ENCODE measurements around the gene NR3C1. TPM values are rescaled to one million over a fixed set of nuclear protein-coding genes. Genes with fewer than 3 reads are reported as not detected.

NR3C1 gene
- total RNA-seq, 1 donor from 2014 or later: 46.7 TPM

- TF ChIP-seq POLR2AphosphoS5 (IDR thresholded peaks at IDR 0.05; ENCODE audit: insufficient read depth in 1 of 2, low read depth in 1 of 2) (no peak), POLR2A (IDR thresholded peaks at IDR 0.05) (no peak)
- TF ChIP-seq, protein P1, sequence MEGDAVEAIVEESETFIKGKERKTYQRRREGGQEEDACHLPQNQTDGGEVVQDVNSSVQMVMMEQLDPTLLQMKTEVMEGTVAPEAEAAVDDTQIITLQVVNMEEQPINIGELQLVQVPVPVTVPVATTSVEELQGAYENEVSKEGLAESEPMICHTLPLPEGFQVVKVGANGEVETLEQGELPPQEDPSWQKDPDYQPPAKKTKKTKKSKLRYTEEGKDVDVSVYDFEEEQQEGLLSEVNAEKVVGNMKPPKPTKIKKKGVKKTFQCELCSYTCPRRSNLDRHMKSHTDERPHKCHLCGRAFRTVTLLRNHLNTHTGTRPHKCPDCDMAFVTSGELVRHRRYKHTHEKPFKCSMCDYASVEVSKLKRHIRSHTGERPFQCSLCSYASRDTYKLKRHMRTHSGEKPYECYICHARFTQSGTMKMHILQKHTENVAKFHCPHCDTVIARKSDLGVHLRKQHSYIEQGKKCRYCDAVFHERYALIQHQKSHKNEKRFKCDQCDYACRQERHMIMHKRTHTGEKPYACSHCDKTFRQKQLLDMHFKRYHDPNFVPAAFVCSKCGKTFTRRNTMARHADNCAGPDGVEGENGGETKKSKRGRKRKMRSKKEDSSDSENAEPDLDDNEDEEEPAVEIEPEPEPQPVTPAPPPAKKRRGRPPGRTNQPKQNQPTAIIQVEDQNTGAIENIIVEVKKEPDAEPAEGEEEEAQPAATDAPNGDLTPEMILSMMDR (IDR thresholded peaks at IDR 0.05): no peak
- Histone ChIP-seq H3K36me3 (no peaks in the 10 kb centered on the region), H3K27me3 (no peaks in the 10 kb centered on the region), H3K9me3 (no peaks in the 10 kb centered on the region), H3K27ac (no peak overlapping the region), H3K4me1 (no peaks in the 10 kb centered on the region), H3K4me3 (no peak overlapping the region)
- intact Hi-C loops (cut with DNase I): no loop called here
- DNase-seq (ENCODE audit: extremely low spot score in 2 of 2): no peak
Observed at GRCh38 chr5:143259254-143259605, 144.3 kb downstream of the NR3C1 start.

- DNase-seq (ENCODE audit: extremely low spot score in 2 of 2): no peak
- no peaks in the 10 kb centered on the region for H3K9me3 ChIP-seq
- TF ChIP-seq, protein P1 (IDR thresholded peaks at IDR 0.05): no peak
- TF ChIP-seq POLR2A (IDR thresholded peaks at IDR 0.05) (no peak), POLR2AphosphoS5 (IDR thresholded peaks at IDR 0.05; ENCODE audit: insufficient read depth in 1 of 2, low read depth in 1 of 2) (no peak)
- intact Hi-C loops (cut with DNase I): no loop called here
- no peak overlapping the region for H3K4me3 ChIP-seq
- H3K4me1 ChIP-seq: no peaks in the 10 kb centered on the region
- H3K36me3 ChIP-seq: no peaks in the 10 kb centered on the region
- no peaks in the 10 kb centered on the region for H3K27me3 ChIP-seq
- no peak overlapping the region for H3K27ac ChIP-seq
Observed at GRCh38 chr5:143258559-143259253, 144.8 kb downstream of the NR3C1 start.

GRCh38 chr5:143254819-143255218, 148.7 kb downstream of the NR3C1 start:
- DNase-seq (ENCODE audit: extremely low spot score in 2 of 2): peak in 1 of 2 donors; percentile 40
- TF ChIP-seq POLR2A (IDR thresholded peaks at IDR 0.05): no peak
- TF ChIP-seq POLR2AphosphoS5 (IDR thresholded peaks at IDR 0.05; ENCODE audit: insufficient read depth in 1 of 2, low read depth in 1 of 2): no peak
- TF ChIP-seq, protein P1 (IDR thresholded peaks at IDR 0.05): no peak
- intact Hi-C loops (cut with DNase I): no loop called here
- H3K4me3 ChIP-seq: no peak overlapping the region
- H3K4me1 ChIP-seq: no peaks in the 10 kb centered on the region
- no peak overlapping the region for H3K27ac ChIP-seq
- H3K27me3 ChIP-seq: no peaks in the 10 kb centered on the region
- no peaks in the 10 kb centered on the region for H3K9me3 ChIP-seq
- no peaks in the 10 kb centered on the region for H3K36me3 ChIP-seq

- DNase-seq (ENCODE audit: extremely low spot score in 2 of 2): no peak
- no peaks in the 10 kb centered on the region for H3K9me3 ChIP-seq
- no peaks in the 10 kb centered on the region for H3K36me3 ChIP-seq
- no peaks in the 10 kb centered on the region for H3K4me1 ChIP-seq
- H3K27me3 ChIP-seq: no peaks in the 10 kb centered on the region
- intact Hi-C loops (cut with DNase I): no loop called here
- H3K4me3 ChIP-seq: no peak overlapping the region
- TF ChIP-seq POLR2AphosphoS5 (IDR thresholded peaks at IDR 0.05; ENCODE audit: insufficient read depth in 1 of 2, low read depth in 1 of 2) (no peak), POLR2A (IDR thresholded peaks at IDR 0.05) (no peak)
- TF ChIP-seq, protein P1 (IDR thresholded peaks at IDR 0.05): no peak
- no peak overlapping the region for H3K27ac ChIP-seq
Observed at GRCh38 chr5:143251946-143252345, 151.5 kb downstream of the NR3C1 start.

- Histone ChIP-seq H3K27me3 (no peaks in the 10 kb centered on the region), H3K4me1 (no peaks in the 10 kb centered on the region), H3K9me3 (no peaks in the 10 kb centered on the region), H3K36me3 (no peaks in the 10 kb centered on the region), H3K27ac (no peak overlapping the region), H3K4me3 (no peak overlapping the region)
- no peak for TF ChIP-seq POLR2A (IDR thresholded peaks at IDR 0.05)
- TF ChIP-seq, protein P1 (IDR thresholded peaks at IDR 0.05): no peak
- no peak for TF ChIP-seq POLR2AphosphoS5 (IDR thresholded peaks at IDR 0.05; ENCODE audit: insufficient read depth in 1 of 2, low read depth in 1 of 2)
- DNase-seq (ENCODE audit: extremely low spot score in 2 of 2): peak in 1 of 2 donors; percentile 20
- intact Hi-C loops (cut with DNase I): no loop called here
Observed at GRCh38 chr5:143251190-143251589, 152.3 kb downstream of the NR3C1 start.
